HG03064 (cell line): ENCODE data around the gene STX16.

Experiments
- ATAC-seq: cut with Tn5 transposase; IDR thresholded peaks from one replicate; pipeline ENCODE4 v1.9.1; 2021; ENCODE audit warnings: low read depth; ENCODE audit not compliant: unreplicated experiment

STX16 gene

GRCh38 chr20:58670659-58671058, 19.6 kb downstream of the STX16 start:
- no peak for ATAC-seq

DNA sequence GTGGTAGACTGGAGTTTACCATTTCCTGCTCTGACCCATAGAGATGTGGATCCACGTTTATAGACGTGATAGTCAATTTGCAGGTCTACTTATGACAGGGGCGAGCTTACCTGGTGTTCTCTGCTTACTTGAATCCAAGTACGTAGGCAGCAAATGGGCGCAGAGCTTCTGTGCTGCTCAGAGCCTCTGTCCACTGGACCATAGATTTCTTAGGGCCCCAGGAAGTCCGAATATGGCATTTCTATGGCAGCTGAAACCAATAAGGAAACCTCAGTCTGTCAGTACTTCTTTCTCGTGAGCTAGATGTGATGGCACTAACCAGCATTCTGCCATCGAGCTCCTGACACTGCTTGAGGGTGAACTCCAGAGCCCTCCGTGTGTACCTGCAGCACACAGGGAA, 22.0 kb downstream of the STX16 start:
- ATAC-seq = no peak

DNA sequence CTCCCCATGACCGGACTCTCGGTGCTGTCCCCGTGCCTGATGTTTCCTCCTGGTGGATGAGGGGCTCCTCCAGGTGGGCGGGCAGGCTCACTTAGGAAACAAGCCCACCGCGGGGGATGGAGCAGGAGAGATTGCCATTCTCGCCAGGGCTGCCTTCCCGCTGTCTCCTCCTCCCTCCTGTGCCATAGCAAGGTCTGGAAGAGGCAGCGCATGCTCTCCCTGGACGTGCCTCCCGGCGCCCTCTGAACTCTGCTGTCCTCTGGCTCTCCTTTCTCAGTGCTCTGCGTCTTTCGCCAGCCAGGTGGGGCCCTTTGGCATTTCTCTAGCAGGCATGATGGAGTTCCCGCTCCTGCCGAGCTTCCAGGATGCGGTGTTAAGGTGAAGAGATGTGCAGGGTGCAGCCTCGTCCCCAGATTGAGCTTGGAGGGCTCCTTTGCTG, 24.1 kb downstream of the STX16 start:
- no peak for ATAC-seq

DNA sequence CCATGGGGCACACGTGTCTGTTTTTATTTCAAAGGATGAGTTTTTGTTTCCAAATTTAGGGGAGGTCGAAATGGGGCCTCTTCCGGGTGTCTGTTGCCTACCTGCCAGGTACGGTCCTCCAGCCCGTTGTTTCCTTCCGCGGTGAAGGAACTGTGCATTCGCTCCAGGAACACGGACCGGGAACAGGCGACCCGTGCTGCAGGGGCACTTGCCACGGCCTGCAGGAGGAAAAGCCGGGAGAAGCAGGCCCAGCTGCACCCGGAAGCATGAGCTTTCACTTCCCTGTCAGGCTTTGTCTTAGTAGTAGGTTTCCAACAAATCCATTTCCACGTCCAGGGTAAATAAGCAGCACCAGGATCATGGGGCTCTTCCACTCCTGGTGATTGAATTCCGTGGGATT, 24.6 kb downstream of the STX16 start:
- ATAC-seq = no peak

GRCh38 chr20:58676161-58676560, 25.1 kb downstream of the STX16 start:
- no peak for ATAC-seq

- no peak for ATAC-seq
Observed at GRCh38 chr20:58677079-58677604, 26.1 kb downstream of the STX16 start.

DNA sequence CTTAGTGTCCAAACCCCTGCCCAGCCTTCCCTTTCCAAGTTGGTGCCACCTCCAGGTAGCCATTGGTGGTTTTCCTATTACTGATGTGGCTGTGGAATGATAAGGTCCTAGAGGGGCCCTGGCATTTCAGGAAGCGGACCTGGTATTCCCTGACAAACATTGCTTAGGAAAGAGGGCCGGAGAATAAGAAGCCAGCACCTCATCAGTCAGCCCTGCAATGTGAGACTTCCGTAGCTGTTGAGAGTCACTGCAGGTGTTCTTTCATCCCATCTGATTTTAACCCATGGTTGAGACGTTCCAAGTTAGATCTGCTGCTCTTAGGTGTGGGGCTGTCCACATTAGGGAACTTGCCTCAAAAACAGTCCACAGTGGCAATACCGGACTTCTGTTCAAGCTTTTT, 26.7 kb downstream of the STX16 start:
- no peak for ATAC-seq

DNA sequence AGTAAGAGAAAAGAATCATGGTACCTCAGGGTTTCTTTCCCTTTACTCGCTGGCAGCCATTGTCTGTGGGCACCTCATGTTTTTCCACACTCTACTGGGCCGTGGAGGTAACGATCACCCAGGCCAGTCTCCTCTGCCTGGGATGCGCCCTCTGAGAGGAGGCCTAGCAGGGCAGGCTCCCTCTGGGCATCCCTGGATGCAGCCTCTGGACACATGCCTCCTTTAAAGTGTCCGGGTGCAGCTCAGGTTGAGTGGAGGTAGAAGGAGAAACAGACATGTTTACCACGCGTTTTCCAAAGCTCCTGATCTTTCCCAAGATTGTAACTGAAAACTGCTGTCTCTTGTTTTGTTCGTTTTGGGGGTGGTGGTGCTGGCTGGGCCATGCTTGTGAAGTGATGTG, 27.7 kb downstream of the STX16 start:
- no peak for ATAC-seq

GRCh38 chr20:58682656-58683531, 31.8 kb downstream of the STX16 start:
- no peak for ATAC-seq

DNA sequence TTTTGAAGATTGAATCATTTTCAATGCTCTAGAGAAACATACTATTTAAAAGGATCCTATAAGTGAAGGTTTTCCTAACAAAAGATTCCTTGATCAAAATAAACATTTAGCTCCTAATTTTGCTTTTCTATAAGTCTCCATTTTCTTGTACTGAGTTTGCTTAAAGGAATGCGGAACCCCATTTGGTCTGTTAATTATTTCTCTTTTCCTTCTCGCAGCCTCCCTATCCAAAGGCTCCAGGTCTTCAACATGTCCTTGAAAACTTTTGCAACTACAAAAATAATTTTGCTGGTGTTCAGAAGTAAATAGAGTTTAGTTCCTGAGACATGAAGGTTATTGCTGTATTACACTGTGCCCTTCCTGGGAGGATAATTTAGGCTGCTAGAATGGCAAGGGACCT, 33.2 kb downstream of the STX16 start:
- no peak for ATAC-seq

GRCh38 chr20:58685988-58686387, 34.9 kb downstream of the STX16 start:
- ATAC-seq = no peak

DNA sequence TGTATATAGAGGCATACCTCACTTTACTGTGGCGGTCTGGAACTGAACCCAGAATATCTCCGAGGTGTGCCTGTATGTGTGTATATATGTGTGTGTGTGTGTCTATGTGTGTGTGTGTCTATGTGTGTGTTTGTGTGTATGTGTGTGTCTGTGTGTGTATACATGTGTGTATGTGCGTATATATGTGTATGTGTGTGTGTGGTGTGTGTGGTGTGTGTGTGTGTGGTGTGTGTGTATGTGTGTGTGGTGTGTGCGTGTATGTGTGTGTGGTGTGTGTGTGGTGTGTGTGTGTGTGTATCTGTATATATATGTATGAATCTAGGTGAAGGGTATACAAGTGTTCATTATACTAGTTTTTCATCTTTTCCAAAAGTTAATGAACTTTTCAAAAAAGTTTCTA, 37.3 kb downstream of the STX16 start:
- no peak for ATAC-seq

DNA sequence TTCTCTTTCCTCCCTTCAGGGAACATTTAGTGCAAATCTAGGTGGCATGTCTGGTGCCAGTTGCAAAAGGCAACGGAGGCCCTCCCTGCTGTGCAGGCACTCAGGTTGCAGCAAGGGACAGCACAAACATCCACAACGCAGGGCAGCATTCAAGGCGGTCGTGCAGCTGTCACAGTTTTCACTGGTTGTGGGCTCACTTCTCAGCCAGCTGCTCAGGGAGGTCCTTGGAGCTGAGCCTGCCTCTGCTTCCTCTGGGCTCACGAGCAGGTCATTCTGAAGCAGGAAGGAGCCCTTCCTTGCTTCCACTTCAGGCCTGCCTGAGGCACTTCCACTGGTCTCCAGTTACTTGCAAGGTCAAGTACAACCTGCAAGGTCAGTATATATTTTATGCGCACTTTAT, 37.8 kb downstream of the STX16 start:
- no peak for ATAC-seq

DNA sequence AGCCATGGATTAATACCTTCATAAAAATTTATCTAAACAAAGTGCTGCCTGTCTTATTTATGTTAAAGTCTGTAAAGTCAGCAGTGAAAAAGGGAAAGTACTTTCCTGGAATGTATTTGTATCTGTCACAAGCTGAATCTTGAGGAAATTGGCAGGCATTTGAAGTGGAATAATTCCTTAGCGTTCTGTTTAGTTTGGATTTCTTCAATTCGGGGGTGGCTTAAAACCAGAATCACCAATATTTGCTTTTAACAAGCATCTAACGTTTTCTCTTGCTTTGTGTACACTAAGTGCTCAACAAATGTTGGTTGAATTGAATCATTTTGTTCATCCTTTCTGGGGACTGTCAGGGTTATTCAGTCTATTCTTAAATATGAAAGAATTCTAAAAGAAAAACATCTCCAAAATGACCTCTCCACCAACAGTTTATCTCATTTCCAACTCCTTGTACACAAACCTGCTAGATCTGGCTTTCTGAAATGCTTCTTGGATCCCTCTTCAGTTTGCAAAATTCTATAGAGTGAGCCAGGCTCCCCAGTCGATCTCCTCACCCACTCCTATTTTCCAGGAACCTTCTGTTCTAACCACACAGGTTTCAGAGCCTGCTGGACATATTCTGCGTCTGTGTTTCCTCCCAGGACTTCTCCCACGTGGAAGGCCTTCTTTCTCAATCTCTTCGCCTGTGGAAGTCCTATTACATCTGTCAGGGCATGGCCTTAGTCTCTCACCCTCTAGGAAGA, 39.5 kb downstream of the STX16 start:
- ATAC-seq = no peak

DNA sequence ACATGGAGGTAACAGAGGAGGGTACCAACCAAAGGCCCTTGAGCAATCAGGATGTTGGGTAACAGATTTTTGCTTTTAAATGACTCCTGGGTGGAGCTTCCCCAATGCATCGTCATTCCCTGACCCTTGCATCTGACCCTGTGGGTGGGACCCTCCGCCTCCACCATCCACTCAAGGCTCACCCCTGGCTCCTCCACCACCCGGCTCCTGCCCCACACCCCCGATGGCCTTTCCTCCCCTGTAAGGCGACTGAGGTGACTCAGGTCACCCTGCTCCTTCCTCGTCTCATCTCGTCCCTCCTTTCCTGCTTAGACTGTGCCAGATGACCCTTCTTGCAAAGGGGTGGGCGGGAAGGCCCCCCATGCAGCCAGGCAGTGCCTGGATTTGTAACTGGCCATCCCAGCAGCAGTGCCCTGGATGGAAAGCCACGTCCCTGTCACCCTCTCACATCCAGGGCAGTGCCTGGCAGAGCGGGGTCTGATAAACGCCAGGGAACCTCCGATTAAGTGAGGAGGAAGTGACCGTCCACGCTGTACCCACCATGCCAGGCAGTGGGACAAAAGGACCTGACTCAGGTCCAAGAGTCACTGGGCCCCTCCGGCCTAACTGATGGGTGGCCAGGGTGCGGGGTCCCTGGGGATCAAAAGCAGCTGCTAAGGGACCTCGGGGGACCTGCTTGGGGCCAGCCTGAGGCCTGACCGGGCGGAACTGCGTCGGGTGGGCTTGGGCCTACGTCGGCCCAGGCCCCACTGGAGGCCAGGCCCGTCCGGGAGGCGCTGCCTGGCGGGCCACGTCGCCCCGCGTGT, 40.9 kb downstream of the STX16 start:
- ATAC-seq = no peak

DNA sequence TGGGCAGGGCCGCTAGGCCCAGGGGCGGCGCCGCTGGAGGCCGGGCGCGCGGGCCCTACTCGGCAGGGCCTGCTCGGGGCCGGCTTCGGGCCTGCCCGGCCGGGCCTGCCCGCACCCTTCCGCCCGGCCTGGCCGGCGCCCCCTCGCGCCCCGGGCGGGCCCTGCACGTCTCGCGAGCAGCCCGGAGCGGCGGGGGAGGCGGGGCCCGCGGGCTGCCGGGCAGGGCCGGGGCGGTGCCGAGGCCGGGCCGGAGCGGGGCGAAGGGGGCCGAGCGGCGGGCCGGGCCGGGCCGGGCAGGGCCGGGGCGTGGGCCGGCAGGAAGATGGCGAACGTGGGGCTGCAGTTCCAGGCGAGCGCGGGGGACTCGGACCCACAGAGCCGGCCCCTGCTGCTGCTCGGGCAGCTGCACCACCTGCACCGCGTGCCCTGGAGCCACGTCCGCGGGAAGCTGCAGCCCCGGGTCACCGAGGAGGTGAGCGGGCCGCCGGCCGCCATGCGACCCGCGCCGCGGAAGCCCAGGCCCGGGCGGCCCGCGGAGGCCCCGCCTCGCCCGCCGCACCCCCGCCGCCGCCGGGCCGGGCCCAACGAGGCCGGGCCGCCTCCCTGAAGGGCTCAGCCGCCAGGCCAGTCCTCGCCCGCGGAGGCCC, 41.6 kb downstream of the STX16 start, which contains the start of gene NPEPL1:
Gene NPEPL1 (plus strand): TSS at position 222 of the 647 bp plus-strand sequence. CDS start 101 bp downstream, at position 323.
- peak; percentile 70 for ATAC-seq

DNA sequence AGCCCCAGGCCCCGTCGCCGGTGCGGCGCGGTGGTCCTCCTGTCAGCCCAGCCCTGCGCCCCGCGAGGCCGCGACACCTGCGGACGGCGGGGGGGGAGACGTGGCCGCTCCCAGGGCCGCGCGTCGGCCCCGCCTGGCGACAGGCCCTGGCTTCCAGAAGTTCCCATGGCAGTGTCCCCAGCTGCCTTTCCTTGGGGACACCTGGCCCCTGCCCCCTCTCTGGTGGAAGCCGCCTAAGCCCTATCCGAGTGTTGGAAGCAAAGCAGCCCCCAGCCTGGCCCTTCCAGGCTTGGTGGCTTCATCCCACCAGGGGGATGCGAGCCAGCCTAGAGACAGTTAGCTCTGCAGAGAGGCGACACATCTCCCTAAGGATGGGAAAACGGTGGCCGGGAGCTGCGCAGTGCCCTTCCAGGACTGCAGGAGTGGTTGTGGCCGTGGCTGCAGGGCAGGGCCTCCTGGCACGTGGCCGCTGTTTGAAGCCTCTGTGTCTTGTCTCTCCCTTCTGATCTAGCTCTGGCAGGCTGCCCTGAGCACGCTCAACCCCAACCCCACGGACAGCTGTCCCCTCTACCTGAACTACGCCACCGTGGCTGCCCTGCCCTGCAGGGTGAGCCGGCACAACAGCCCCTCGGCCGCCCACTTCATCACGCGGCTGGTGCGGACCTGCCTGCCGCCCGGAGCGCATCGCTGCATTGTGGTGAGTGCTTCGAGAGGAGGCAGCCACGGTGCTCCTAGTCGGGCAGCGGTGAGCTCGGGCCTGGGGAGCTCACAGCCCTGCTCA, 42.3 kb downstream of the STX16 start:
- ATAC-seq = no peak

DNA sequence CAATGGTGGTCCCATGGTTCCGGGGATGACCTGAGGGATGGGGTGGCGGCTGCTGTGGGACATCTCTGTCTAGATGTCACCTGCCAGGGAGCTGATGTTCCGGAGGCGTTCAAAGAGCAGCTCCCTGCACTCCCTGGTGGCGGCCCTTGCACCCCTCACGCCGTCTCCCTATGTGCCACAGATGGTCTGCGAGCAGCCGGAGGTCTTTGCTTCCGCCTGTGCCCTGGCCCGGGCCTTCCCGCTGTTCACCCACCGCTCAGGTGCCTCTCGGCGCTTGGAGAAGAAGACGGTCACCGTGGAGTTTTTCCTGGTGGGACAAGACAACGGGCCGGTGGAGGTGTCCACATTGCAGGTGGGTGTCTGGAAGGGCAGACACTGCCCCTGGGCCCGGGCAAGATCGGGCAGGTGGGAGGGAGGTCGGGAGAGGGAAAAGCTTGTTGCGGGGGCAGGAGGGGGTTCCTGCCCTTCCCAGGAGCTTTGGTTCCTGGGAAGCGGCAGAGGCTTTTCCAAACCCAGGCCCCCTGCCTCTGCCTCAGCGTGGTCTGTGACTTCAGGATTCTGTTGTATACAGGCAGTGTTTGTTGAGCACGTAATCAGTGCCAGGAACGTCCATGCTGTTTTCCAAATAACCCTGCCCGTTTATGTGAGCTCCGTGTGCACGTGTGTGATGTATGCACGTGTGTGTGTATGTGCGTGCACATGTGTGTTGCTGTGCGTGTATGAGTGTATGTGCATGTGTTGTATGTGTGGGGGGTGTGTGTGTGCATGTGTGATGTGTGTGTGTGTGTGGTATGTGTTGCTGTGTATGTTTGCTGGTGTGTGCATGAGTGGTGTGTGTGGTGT, 43.4 kb downstream of the STX16 start:
- no peak for ATAC-seq
